Stimulated activated CD8-positive, alpha-beta memory T cell treated with anti-CD3 and anti-CD28 coated beads, Interleukin-2, amount 100 ng/mL, for 48 hours (primary cell): ENCODE results near the gene P2RY11.

Experiments
- DNase-seq, 2 donors: peaks; one replicate each; pipeline ENCODE4 v3.0.0-alpha.2; 2020; ENCODE audit warnings: low read depth in 2 of 2

P2RY11 gene

DNA sequence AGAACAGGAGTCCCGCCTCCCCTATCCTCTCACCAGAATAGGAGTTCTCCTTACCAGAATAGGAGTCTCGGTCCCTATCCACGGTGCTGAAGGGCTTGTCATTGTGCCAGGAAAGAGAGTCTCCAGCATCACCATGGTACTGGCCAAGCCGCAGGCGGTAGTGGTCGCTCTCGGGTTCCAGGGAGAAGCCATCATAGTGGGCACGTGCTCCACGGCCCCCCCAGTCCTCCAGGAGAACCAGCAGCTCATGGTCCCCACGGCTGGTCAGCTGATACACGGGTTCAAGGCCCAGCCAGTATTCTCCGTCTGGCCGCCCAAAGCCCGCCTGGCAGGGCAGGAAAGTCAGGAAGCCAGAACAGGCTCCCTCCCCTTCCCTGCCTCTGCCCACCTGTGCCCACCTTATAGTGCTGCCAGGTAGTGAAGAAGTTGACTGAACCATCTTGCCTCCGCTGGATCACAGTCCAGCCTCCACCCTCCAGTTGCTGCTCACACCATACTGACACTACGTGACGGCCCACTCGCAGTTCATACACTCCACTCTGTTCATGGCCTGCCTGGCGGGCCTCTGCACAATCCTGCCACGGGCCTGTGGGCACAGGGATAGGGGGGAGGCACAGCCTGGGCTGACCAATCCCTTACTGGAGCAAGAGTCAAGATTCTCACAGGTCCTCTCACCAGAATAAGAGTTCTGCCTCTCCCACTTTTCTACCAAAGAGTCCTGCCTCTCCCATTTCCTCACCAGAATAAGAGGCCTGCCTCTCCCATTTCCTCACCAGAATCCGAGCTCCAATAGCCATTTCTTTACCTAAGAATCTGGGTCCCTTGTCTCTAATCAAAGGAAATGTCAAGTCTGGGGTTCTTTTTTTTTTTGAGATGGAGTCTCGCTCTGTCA lies 18.0 kb upstream of the P2RY11 start:
- no peak for DNase-seq

DNA sequence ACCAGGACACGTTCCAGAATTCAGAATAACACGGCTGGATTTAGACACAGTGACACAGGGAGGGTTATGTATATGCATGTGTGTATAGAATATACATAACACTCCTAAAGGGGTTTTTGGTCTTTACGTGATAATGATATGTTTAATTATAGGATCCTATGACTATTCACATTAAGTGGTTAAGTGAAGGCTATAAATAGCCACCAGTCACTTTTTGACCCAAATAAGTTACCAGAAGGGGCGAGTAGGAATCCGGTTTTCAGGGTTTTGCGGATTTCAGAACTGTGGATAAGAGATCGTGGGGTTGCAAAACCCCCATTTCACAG lies 15.9 kb upstream of the P2RY11 start:
- no peak for DNase-seq

DNA sequence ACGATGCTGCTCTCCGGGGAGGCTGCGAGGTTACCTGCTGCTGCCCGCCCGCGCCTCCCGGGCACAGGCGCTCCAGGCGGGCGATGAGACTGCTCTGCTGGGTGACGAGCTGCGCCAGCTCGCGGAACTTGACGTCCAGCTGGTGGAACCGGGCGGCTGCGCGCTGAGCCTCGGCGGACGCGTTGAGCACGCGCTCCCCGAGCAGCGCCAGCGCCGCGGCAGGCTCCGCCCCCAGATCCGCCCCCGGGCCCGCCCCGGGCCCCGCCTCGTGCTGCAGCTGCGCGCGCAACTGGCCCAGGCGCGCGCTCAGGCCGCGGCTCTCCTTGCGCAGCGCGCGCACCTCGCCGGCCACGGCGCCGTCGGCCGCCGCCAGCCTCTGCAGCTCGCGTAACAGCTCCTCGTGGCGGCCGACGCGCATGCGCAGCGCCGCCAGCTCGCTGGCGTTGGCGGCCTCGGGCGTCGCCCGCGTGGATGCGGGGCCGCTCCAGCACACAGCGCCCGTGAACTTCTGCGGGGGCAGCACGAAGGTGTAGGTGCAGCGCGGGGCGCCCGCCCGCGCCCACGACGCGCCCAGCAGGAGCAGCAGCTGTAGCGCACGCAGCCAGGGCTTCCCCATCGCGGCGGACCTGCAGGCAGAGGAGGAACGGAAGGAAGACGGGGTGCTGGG lies 15.4 kb upstream of the P2RY11 start:
- DNase-seq, result peak; percentile 83 to 85

DNA sequence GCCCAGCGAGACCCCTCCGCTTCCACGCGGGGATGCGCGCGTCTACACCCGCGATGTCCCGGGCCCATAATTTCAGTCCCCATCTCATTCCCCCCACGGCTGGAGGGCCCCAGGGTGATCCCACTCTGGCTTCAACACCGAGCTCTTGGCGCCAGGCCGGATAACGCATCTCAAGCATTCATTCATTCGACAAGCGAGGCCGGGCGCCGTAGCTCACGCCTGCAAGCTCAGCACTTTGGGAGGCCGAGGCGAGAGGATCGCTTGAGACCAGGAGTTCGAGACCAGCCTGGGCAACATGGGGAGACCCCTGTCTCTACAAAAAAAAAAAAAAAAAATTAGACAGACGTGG lies 14.9 kb upstream of the P2RY11 start:
- DNase-seq, result no peak

DNA sequence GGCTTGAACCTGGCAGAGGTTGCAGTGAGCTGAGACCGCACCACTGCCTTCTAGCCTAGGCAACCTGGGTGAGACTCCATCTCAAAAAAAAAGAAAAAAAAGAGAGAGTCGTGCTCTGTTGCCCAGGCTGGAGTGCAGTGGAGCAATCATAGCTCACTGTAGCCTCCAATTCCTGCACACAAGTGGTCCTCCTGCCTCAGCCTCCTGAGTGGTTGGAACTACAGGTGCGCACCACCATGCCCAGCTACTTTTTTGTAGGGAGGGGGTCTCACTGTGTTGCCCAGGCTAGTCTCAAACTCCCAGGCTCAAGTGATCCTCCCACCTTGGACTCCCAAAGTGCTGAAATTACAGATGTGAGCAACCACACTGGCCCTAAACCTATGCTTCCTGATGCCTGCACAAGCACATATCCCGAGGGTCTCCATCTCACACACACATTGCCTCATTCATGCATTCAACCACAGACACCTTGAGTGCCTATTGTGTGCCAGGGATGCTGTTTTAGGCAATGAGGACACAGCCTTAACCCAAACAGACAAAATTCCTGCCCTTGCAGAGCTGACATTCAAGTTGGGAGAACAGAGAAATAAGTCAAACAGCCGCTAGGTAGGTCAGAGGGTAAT lies 11.2 kb upstream of the P2RY11 start:
- no peak for DNase-seq

DNA sequence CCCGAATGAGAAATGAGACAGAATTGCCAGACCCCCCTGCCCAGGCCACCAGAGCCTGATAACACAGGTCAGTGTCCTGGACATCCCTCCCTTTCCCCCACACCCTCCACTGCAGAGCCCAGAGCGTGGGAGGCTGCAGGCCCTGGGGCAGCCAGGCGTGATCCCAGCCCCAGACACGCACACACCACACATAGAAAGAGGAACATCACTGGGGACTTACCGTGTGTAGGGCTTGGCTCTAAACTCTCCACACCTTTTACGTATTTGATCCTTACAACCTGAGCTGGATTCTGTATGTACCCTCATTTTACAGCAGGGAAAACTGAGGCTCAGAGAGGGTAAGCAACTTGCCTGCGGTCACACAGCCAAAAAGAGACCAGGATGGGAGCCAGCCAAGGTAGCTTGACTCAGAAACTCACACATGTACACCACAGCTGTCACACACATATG lies 8.7 kb upstream of the P2RY11 start:
- DNase-seq, result no peak

DNA sequence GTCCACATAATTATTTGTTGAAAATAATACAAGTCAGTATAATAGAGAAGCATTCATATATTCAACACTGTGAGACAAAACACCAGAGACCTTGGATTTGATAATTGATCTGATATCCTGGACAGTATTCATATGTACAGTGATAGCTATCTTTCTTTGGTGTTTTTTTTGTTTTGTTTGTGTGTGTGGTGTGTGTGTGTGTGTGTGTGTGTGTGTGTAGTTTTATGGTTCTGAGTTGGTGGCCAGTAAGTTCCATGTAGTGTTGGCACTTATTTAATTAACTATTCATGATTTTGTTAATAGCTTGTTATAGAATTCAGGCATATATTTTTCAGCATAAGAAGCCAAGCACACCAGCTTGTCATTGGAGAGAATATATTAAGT lies 7.4 kb upstream of the P2RY11 start:
- DNase-seq, result no peak

DNA sequence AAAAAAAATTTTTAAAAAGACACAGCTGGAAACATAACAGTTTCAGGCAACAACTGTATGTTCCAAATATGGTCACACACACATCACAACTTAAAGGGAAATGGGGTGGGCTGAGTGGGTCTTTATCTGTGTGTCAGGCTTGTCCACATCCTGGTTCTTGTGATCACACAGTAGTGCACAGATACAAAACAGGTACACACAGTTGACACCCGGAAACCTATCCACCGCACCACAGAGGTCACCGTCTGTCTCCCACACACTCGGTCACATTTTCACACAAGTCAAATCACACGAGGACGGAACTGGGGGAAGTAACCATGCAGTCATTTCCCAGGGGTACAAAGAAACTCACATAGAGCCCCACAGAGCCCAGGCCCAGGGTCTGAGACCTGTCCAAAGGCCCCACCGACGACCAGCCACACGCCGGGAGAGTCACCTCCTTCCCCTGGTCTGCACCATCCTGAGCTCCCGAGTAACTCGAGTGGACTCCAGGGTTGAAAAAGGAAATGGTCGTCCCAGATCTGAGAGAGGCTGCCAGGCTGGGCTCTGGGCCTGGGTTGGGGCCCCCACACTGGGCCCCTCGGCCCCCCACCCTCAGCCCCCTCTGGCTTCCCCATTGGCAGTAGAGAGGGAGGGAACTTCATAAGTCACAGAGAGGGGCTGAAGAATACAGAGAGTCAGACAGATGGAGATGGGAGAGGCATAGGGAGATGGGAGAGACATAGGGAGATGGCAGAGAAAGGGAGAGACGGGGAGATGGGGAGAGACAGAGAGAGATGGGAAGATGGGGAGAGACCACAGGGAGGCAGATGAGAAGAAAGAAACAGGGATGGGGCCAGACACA lies 6.6 kb upstream of the P2RY11 start:
- peak in 1 of 2 donors; percentile 65 for DNase-seq

DNA sequence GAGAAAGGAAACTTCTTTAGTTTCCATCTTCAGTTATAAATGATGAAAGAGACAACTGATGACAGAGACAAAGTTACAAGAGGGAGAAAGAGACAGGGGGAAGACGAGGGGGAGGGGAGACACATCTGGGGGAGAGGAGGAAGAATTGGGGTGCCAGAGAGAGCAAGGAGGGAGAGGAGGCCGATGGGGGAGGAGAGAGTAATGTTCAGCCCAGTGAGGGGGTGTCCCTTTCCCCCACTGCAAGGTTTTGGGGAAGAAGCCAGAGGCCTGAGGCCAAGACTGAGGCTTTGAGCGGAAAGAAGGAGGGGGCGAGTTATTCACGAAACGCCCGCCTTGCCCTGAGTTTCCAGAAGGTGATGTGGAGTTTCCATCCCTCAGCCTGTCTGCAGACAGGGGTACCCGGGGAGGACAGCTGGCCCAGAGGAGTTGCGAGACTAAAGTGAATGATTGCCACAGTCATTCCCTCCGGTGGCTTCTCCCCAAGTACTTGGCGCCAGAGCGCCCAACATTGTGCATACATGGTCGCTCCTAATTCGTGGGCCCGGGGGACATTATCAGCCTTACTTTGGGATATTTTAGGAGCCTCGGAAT lies 5.9 kb upstream of the P2RY11 start:
- DNase-seq, result peak; percentile 73 to 75

DNA sequence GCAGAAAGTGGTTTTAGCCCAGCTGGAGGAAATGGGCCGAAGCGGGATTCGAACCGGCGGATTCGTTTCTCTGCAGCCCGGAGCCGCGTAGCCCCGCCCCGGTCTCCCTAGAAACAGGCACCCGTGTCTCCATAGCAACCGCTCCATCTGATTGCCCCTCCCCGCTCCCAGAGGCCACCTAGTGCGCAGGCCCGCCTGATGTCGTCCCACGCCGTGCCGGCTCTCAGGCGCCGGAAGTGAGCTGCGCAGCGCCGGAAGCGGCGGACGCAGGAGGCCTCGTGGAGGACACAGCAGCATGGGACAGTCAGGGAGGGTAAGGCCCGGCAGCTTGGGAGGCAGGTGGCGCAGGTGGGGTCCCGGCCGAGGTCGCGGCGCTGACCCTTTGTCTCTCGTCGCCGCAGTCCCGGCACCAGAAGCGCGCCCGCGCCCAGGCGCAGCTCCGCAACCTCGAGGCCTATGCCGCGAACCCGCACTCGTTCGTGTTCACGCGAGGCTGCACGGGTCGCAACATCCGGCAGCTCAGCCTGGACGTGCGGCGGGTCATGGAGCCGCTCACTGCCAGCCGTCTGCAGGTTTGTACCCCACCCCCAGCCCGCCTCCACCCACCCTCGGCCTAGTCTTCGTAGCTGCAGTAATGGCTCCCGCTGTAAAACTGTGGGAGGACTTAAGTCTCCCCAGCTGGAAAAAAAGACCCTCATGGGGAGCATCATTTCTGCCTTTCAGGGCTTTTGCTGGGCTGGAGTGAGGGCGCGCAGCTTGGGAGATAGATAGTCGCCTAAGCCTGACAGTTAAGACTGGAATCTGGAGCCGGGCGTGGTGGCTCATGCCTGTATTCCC lies 5.2 kb upstream of the P2RY11 start, which contains the start of gene PPAN:
PPAN (plus strand) TSS at position 263 of the 837 bp plus-strand sequence; CDS start at position 296, 33 bp downstream.
- peak; percentile 95 for DNase-seq

DNA sequence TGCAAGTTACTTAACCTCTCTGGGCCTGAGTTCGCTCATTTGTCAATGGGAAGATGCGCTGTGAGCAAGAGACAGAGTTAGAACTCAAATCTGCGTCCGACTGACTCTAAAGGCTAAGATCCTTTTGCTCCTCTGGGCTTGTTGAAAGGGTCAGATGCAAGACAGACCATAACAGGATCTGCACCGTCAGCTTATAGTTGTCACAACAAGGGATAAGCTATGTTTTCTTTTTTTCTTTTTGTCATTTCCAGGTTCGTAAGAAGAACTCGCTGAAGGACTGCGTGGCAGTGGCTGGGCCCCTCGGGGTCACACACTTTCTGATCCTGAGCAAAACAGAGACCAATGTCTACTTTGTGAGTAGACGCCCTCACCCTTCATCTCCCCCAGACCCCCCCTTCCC lies 4.2 kb upstream of the P2RY11 start:
- no peak for DNase-seq

DNA sequence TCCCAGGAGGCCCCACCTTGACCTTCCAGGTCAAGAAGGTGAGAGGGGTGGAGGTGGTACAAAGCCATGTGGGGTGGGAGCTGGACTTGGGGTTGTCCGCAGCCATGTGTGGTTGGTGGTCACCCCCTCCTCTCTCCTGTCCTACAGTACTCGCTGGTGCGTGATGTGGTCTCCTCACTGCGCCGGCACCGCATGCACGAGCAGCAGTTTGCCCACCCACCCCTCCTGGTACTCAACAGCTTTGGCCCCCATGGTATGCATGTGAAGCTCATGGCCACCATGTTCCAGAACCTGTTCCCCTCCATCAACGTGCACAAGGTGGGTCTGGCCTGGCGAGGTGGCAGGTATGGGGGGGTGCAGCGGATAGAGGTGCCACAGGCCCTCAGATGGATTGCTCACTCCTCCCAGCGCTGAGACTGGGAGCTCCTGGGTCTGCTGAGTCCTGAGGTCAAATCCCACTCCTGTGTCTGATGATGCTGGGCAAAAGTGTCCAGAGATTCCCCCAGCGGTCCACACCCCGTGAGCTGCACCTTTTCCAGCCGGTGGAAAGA lies 3.6 kb upstream of the P2RY11 start:
- no peak for DNase-seq

DNA sequence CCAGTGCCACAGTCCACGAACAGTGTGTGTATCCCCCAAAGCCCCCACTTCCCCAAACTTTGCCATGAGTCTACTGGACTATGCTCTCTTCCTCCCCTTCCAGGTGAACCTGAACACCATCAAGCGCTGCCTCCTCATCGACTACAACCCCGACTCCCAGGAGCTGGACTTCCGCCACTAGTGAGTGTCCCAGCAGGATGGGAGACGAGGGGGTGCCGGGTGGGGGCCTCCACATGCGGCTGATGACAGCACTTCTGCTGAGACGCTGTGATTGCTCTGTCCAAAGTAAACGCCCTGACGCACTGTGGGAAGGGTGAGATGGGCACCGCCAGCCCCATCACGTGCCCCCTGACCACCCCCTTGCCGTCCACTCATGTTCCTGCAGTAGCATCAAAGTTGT lies 2.0 kb upstream of the P2RY11 start:
- no peak for DNase-seq

DNA sequence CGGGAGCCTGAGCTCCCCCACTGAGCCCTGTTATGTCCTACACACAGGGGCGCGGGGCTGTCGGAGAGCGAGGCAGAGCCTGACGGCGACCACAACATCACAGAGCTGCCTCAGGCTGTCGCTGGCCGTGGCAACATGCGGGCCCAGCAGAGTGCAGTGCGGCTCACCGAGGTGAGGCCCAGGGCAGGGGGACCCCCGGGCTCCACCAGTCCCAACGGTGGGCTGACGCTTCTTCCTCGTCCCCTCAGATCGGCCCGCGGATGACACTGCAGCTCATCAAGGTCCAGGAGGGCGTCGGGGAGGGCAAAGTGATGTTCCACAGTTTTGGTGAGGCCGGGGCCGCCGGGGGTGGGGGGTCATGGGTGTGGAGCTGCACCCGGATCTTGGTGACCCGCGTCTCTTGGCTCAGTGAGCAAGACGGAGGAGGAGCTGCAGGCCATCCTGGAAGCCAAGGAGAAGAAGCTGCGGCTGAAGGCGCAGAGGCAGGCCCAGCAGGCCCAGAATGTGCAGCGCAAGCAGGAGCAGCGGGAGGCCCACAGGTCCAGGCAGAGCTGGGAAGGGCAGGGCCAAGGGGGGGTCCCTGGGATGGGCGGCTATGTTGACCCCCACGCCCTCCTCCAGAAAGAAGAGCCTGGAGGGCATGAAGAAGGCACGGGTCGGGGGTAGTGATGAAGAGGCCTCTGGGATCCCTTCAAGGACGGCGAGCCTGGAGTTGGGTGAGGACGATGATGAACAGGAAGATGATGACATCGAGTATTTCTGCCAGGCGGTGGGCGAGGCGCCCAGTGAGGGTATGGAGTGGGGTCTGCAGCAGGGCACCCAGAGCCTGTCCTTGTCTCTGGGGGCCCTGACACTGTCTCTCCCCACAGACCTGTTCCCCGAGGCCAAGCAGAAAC lies 1.2 kb upstream of the P2RY11 start:
- no peak for DNase-seq

DNA sequence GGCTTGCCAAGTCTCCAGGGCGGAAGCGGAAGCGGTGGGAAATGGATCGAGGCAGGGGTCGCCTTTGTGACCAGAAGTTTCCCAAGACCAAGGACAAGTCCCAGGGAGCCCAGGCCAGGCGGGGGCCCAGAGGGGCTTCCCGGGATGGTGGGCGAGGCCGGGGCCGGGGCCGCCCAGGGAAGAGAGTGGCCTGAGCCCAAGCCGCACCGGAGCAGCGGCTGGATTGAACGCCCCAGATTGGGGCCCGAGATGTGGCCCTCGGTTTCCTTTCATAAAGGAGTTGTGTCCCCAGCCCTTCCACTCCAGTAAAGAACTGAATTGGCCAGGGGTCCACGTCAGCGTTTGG lies 548 bp upstream of the P2RY11 start:
- DNase-seq, result no peak

DNA sequence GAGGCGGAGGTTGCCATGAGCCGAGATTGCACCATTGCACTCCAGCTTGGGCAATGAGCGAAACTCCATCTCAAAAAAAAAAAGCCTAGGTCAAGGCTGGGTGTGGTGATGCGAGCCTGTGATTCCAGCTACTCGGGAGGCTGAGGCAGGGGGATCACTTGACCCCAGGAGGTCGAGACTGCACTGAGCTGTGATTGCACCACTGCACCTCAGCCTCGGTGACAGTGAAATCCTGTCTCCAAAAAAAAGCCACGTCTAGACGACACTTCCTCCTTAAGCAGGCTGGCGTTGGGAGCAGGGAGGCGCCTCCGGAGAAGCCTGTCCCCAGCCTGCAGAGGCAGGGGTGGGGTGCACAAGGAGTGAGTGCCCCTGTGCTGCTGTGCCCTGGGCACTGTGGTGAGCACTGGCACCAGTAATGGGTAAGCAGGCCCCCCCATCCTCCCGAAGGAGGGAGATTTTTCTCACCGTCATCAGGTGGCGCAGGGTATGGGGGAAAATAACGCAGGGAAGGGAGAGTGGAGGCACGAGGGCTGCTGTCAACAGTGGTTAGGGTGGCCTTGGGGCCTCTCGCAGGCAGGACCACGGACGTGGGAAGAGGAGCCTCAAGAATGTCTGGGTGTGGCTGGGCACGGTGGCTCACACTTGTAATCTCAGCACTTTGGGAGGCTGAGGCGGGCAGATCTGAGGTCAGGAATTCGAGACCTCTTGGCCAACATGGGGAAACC lies 706 bp downstream of the P2RY11 start:
- peak; percentile 60 to 73 for DNase-seq

DNA sequence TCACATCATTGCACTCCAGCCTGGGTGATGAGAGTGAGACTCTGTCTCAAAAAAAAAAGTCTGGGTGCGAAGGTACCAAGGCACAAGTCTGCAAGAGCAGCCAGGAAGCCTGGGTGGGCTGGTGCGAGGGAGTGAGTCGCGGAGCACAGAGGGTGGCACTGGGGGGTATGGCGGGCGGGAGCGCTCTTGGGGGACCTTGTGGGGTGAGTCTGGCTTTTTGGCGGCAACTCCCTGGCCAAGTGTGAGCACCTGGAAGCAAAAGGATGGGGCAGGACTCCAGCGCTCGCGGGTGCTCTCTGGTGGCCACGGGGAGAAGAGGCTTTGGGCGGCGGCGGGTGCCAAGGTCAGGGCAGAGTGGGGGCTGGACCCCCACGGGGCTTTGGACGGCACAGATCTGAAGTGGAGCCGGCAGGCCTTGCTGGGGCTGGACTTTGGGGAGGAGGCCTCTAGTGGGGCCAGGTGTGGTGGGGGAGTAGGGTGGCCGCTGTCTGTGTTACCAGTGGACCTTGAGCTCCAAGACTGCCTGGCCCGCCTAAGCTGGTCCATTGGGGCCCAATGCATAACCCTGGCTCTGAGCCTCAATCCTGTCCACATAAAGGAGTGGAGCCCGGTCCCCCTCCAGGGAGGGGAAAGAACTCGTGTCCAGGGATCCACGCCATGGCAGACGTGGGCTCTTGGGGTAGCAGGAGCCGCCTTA lies 1.6 kb downstream of the P2RY11 start:
- DNase-seq, result peak in 1 of 2 donors; percentile 60

DNA sequence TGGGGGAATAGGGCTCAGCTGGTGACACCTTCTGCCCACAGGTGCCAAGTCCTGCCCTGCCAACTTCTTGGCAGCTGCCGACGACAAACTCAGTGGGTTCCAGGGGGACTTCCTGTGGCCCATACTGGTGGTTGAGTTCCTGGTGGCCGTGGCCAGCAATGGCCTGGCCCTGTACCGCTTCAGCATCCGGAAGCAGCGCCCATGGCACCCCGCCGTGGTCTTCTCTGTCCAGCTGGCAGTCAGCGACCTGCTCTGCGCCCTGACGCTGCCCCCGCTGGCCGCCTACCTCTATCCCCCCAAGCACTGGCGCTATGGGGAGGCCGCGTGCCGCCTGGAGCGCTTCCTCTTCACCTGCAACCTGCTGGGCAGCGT lies 2.1 kb downstream of the P2RY11 start:
- no peak for DNase-seq
